GM12878 (cell line): ENCODE results near the gene WWP2. TPM values are rescaled to one million over a fixed set of nuclear protein-coding genes. Genes with fewer than 3 reads are reported as not detected.

ENCODE experiments used
- ATAC-seq: fragments of 200-7000 bp; cut with Tn5 transposase; 3 replicates; pipeline ENCODE4 v1.9.1; 2020; ENCODE audit warnings: mild to moderate bottlenecking, moderate library complexity
- BruUV-seq: library from RNA; stranded (reverse); fragments of 400-500 nt; replicated peaks from 2 replicates; lab custom pipeline; 2021; lab: Mats Ljungman, UMichigan
- CTCF ChIA-PET: fragments of 300-600 bp; sonication (Branson Sonifier 250); formaldehyde crosslinking; extraction: SDS; loops from one replicate; lab custom pipeline; 2021; ENCODE audit warnings: inconsistent platforms; lab: Yijun Ruan, JAX
- POLR2A ChIA-PET: fragments of 350-600 bp; formaldehyde crosslinking; extraction: SDS; loops from one replicate; lab custom pipeline; 2021; ENCODE audit warnings: inconsistent platforms; lab: Charles Lee
- RAD21 ChIA-PET: fragments of 300-600 bp; sonication (Branson Sonifier 250); formaldehyde crosslinking; loops from one replicate; lab custom pipeline; 2023; ENCODE audit warnings: antibody characterized with exemption; ENCODE audit not compliant: unreplicated experiment; lab: Charles Lee
- SMC1A ChIA-PET: fragments of 300-600 bp; sonication (Branson Sonifier 250); formaldehyde crosslinking; loops from one replicate; lab custom pipeline; 2023; ENCODE audit not compliant: unreplicated experiment, uncharacterized antibody; lab: Charles Lee
- DNase-seq: peaks from one replicate; pipeline ENCODE4 v3.0.0-alpha.2; 2011; ENCODE audit warnings: low read depth, low spot score
- FAIRE-seq: peaks from 3 replicates; lab custom pipeline; 2011; peaks lifted over from hg19 to GRCh38; lab: Jason Lieb, UNC
- H2AFZ ChIP-seq: 2 replicates; pipeline ENCODE4 v1.6.0; 2011; ENCODE audit warnings: low read depth, low read length, control low read depth; ENCODE audit not compliant: control insufficient read depth
- H3K27ac ChIP-seq: 2 replicates; pipeline ENCODE4 v1.5.1; 2011; ENCODE audit warnings: control low read depth; ENCODE audit not compliant: control insufficient read depth, insufficient read depth
- H3K27me3 ChIP-seq, 2 experiments: replicated peaks in 1 of 2; 2 replicates each; pipeline versions ENCODE4 v1.6.0 to v1.6.1; 2011; ENCODE audit warnings: low read length in 1 of 2; ENCODE audit not compliant: control insufficient read depth in 2 of 2, insufficient read depth in 2 of 2
- H3K36me3 ChIP-seq, 2 experiments: 2 replicates each; pipeline ENCODE4 v1.5.1; 2011; ENCODE audit warnings: low read length in 1 of 2; ENCODE audit not compliant: control insufficient read depth in 2 of 2, insufficient read depth in 2 of 2
- H3K4me1 ChIP-seq: 2 replicates; pipeline ENCODE4 v1.6.1; 2011; ENCODE audit warnings: mild to moderate bottlenecking, low read length, moderate library complexity, mixed read lengths; ENCODE audit not compliant: control insufficient read depth, insufficient read depth
- H3K4me2 ChIP-seq: 2 replicates; pipeline ENCODE4 v1.6.0; 2011; ENCODE audit warnings: control low read depth; ENCODE audit not compliant: control insufficient read depth, insufficient read depth
- H3K4me3 ChIP-seq: fragments of 200-600 bp; sonication (generic); 2 replicates; pipeline ENCODE4 v1.5.1; 2016
- H3K79me2 ChIP-seq: 2 replicates; pipeline ENCODE4 v1.6.0; 2011; ENCODE audit warnings: low read length; ENCODE audit not compliant: control insufficient read depth, insufficient read depth
- H3K9ac ChIP-seq: 2 replicates; pipeline ENCODE4 v1.8.0; 2011; ENCODE audit warnings: low read length, control low read depth, mixed read lengths; ENCODE audit not compliant: control insufficient read depth, insufficient read depth
- H3K9me3 ChIP-seq: replicated peaks from 3 replicates; pipeline ENCODE4 v1.5.1; 2011; ENCODE audit warnings: mild to moderate bottlenecking, low read length; ENCODE audit not compliant: control insufficient read depth, insufficient read depth
- H4K20me1 ChIP-seq: 2 replicates; pipeline ENCODE4 v1.6.0; 2011; ENCODE audit not compliant: control insufficient read depth, insufficient read depth
- CBFB ChIP-seq: IDR thresholded peaks from 2 replicates; pipeline ENCODE4 v1.6.1; 2016; ENCODE audit warnings: antibody characterized with exemption, low read depth
- CBX5 ChIP-seq: sonication (generic); IDR thresholded peaks from 2 replicates; pipeline ENCODE4 v1.6.1; 2016; ENCODE audit warnings: low read depth, moderate library complexity, mild to moderate bottlenecking, inconsistent platforms
- E2F4 ChIP-seq: IDR thresholded peaks from 2 replicates; pipeline ENCODE4 v1.6.1; 2012; ENCODE audit warnings: low read depth, low read length, improper control_type of control experiment
- IKZF1 ChIP-seq: fragments of 450-650 bp; conservative IDR thresholded peaks from 2 replicates; pipeline ENCODE4 v1.6.1; 2017; ENCODE audit warnings: antibody characterized with exemption, mild to moderate bottlenecking
- IRF5 ChIP-seq: fragments of 450-650 bp; IDR thresholded peaks from 2 replicates; pipeline ENCODE4 v1.6.1; 2017; ENCODE audit warnings: borderline replicate concordance
- JUND ChIP-seq: IDR thresholded peaks from 2 replicates; pipeline ENCODE4 v1.6.1; 2012; ENCODE audit warnings: low read depth, mild to moderate bottlenecking, low read length, improper control_type of control experiment, moderate library complexity
- MYB ChIP-seq: fragments of 150-350 bp; IDR thresholded peaks from 2 replicates; pipeline ENCODE4 v1.6.1; 2014; ENCODE audit warnings: mild to moderate bottlenecking, low read depth, low read length, borderline replicate concordance
- NR2C2 ChIP-seq: IDR thresholded peaks from 2 replicates; pipeline ENCODE4 v1.6.1; 2011; ENCODE audit warnings: borderline replicate concordance, low read depth; ENCODE audit not compliant: control insufficient read depth, insufficient read length
- SKIL ChIP-seq: fragments of 450-650 bp; IDR thresholded peaks from 2 replicates; pipeline ENCODE4 v1.6.1; 2017; ENCODE audit warnings: mild to moderate bottlenecking, low read depth, inconsistent platforms; ENCODE audit not compliant: poor library complexity, severe bottlenecking
- TCF7 ChIP-seq: IDR thresholded peaks from 2 replicates; pipeline ENCODE4 v1.6.1; 2014; ENCODE audit warnings: antibody characterized with exemption, borderline replicate concordance
- YBX1 ChIP-seq: fragments of 450-650 bp; IDR thresholded peaks from 2 replicates; pipeline ENCODE4 v1.6.1; 2016; ENCODE audit warnings: antibody characterized with exemption
- WGBS: methylation state at CpG from one replicate; pipeline ENCODE4 v1.1.6; 2016; ENCODE audit warnings: low lambda C conversion rate; ENCODE audit not compliant: insufficient replicate concordance, insufficient coverage; ENCODE audit errors: missing lambda C conversion rate; 5-methylcytosine and 5-hydroxymethylcytosine counted together
- in situ Hi-C: fragments of 300-500 bp; cut with MboI; formaldehyde crosslinking; loops from 9 replicates; pipeline ENCODE4 v1.14.3; 2018; ENCODE audit warnings: mixed read lengths
- intact Hi-C: fragments of 100-400 bp; cut with micrococcal nuclease; formaldehyde crosslinking; loops from one replicate; pipeline ENCODE4 v1.14.2; 2022; ENCODE audit not compliant: unreplicated experiment
- polyA plus RNA-seq, 11 experiments: library from polyadenylated mRNA; depleted of rRNA in 4 of 11; unstranded in 6 of 11; stranded (reverse) in 5 of 11; fragments of >200 nt; fragmentation: Nextera tagmentation in 4 of 11; fragmentation: Illumina TruSeq in 1 of 11; extraction: Ambion mirVana in 4 of 11; extraction: Trizol in 1 of 11; gene quantifications; 1 replicate in 1 of 11; 2 replicates in 10 of 11; pipeline versions ENCODE4 v1.2.1 to v1.2.3, GENCODE V29; 2011 to 2016; ENCODE audit warnings: inconsistent platforms in 2 of 11, missing spikeins in 2 of 11, low read depth in 1 of 11
- total RNA-seq, 4 experiments: library from RNA; depleted of rRNA in 3 of 4; stranded (reverse); fragments of >200 nt in 3 of 4; fragmentation: Illumina TruSeq in 1 of 4; extraction: Trizol in 1 of 4; gene quantifications; 2 replicates each; pipeline versions ENCODE4 v1.2.1 to v1.2.3, GENCODE V29; 2013 to 2021
- TF ChIP-seq, protein P1 (sequence below): fragments of 450-650 bp; IDR thresholded peaks from 2 replicates; pipeline ENCODE4 v1.6.1; 2018; ENCODE audit warnings: borderline replicate concordance, mild to moderate bottlenecking; ENCODE audit not compliant: partially characterized antibody

Gene WWP2
- total and polyA plus RNA-seq, 10 of the 15 experiments (the other 5 are each of a cell fraction or from before 2014, with no cell fraction given) = 2.8 to 47.0 (median 23.8) TPM

DNA sequence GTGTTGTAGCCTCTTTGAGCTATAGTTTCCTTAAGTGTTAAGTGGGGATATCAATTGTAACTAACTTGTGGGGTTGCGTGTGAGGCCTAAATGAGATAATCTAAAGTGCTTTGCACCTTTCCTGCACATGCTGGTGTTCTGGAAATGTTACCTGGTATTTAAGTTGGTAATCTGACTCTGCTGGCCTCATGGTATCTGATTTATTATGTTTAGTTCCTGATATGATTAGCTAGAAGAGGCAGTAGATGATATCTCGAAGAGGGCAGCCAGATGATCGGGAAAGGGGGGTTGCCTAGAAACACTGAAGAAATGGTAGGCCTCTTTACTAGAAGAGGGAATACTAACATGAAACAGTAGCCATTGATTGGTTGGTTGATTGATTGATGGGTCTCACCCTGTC lies 123.6 kb downstream of the WWP2 start:
- RAD21 ChIA-PET = no interaction called here
- CTCF ChIA-PET = interaction anchor here (0.6 to 3.1 kb wide), 2 partner anchors 44 to 132 kb away, joined by 3 to 19 read pairs; no protein-coding TSS in a partner anchor
- no peaks in the 10 kb centered on the region; the same call in 2 of the 3 replicates for H3K9me3 ChIP-seq
- TF ChIP-seq NR2C2 (no peak), YBX1 (no peak), CBFB (no peak), CBX5 (no peak), IKZF1 (no peak), TCF7 (no peak), IRF5 (no peak), MYB (no peak), JUND (no peak), SKIL (no peak), E2F4 (no peak)
- TF ChIP-seq, protein P1, sequence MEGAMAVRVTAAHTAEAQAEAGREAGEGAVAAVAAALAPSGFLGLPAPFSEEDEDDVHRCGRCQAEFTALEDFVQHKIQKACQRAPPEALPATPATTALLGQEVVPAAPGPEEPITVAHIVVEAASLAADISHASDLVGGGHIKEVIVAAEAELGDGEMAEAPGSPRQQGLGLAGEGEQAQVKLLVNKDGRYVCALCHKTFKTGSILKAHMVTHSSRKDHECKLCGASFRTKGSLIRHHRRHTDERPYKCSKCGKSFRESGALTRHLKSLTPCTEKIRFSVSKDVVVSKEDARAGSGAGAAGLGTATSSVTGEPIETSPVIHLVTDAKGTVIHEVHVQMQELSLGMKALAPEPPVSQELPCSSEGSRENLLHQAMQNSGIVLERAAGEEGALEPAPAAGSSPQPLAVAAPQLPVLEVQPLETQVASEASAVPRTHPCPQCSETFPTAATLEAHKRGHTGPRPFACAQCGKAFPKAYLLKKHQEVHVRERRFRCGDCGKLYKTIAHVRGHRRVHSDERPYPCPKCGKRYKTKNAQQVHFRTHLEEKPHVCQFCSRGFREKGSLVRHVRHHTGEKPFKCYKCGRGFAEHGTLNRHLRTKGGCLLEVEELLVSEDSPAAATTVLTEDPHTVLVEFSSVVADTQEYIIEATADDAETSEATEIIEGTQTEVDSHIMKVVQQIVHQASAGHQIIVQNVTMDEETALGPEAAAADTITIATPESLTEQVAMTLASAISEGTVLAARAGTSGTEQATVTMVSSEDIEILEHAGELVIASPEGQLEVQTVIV = no peak
- H4K20me1 ChIP-seq = no peaks in the 10 kb centered on the region
- no peak overlapping the region for H3K9ac ChIP-seq
- in situ Hi-C loops (no loop called here), intact Hi-C loops (no loop called here)
- H3K27ac ChIP-seq = no peak overlapping the region
- DNase-seq = no peak
- no peaks in the 10 kb centered on the region for H3K4me1 ChIP-seq
- BruUV-seq = no TSS peak
- no peaks in the 10 kb centered on the region for H3K27me3 ChIP-seq
- H3K36me3 ChIP-seq = no peaks in the 10 kb centered on the region; a peak in 3 of 4 replicates
- POLR2A ChIA-PET = no interaction called here
- WGBS = 98% methylated on average over 3 of the region's 3 CpGs
- no peaks in the 10 kb centered on the region for H3K79me2 ChIP-seq
- ATAC-seq = no peak
- SMC1A ChIA-PET = interaction anchor here (1.5 to 1.6 kb wide), 2 partner anchors 16 to 44 kb away, joined by 4 to 6 read pairs; no protein-coding TSS in a partner anchor
- no peak overlapping the region for H3K4me3 ChIP-seq
- no peak overlapping the region for H3K4me2 ChIP-seq
- H2AFZ ChIP-seq = no peak overlapping the region
- FAIRE-seq = no peak
